AG04450 (cell line): Measurements from ENCODE around the gene TPO. TPM values are rescaled to one million over a fixed set of nuclear protein-coding genes. Genes with fewer than 3 reads are reported as not detected.

Experiments
- CTCF ChIA-PET: fragments of 300-600, 350-600 bp; formaldehyde crosslinking; extraction: SDS; loops from one replicate; lab custom pipeline; 2022; ENCODE audit warnings: antibody characterized with exemption, inconsistent platforms; lab: Charles Lee
- POLR2A ChIA-PET: fragments of 350-600 bp; formaldehyde crosslinking; extraction: SDS; loops from one replicate; lab custom pipeline; 2021; ENCODE audit warnings: antibody characterized with exemption, inconsistent platforms; lab: Yijun Ruan, JAX
- DNase-seq: peaks from one replicate; pipeline ENCODE4 v3.0.0-alpha.2; 2011; ENCODE audit warnings: low read depth, low spot score
- H3K27ac ChIP-seq: one replicate; pipeline ENCODE4 v1.5.1; 2012; ENCODE audit warnings: low read depth, low read length, control low read depth
- H3K27me3 ChIP-seq: one replicate; pipeline ENCODE4 v1.6.0; 2012; ENCODE audit warnings: low read length; ENCODE audit not compliant: control insufficient read depth, insufficient read depth
- H3K4me3 ChIP-seq: 2 replicates; pipeline ENCODE4 v1.5.1; 2011; ENCODE audit warnings: mild to moderate bottlenecking, low read depth, low read length, control low read depth
- H3K9me3 ChIP-seq: 2 replicates; pipeline ENCODE4 v1.5.1; 2012; ENCODE audit warnings: low read length; ENCODE audit not compliant: control insufficient read depth, insufficient read depth
- polyA plus RNA-seq: library from polyadenylated mRNA; depleted of rRNA; stranded (reverse); fragments of >200 nt; gene quantifications from 2 replicates; pipeline ENCODE4 v1.2.3, GENCODE V29; 2011
- TF ChIP-seq, protein P1 (sequence below): IDR thresholded peaks from 2 replicates; pipeline ENCODE4 v1.5.1; 2011; ENCODE audit warnings: low read depth, low read length, control low read depth, inconsistent platforms

The TPO gene
- polyA plus RNA-seq, 1 experiment: not detected

DNA sequence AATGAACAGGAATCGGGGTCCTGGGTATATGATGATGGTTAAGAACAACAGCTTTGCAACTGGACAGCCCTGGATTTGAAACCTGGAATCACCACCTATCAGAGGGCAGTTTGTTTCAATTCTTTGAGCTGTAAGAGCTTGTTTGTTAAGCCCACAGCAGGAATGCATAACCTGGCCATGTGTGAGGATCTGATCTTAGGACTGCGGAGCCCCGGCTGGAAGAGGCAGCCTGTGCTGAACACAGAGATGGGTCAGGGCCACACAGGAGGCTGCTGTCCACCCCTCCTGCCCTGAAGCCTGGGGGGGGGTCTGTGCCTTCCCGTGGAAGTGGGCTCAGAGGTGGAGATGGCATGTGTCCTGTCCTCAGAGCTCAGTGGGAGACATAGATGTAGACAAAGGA is 24.3 kb downstream of the TPO start:
- H3K4me3 ChIP-seq: no peak overlapping the region
- CTCF ChIA-PET: no interaction called here
- POLR2A ChIA-PET: no interaction called here
- H3K27ac ChIP-seq: no peak overlapping the region
- TF ChIP-seq, protein P1, sequence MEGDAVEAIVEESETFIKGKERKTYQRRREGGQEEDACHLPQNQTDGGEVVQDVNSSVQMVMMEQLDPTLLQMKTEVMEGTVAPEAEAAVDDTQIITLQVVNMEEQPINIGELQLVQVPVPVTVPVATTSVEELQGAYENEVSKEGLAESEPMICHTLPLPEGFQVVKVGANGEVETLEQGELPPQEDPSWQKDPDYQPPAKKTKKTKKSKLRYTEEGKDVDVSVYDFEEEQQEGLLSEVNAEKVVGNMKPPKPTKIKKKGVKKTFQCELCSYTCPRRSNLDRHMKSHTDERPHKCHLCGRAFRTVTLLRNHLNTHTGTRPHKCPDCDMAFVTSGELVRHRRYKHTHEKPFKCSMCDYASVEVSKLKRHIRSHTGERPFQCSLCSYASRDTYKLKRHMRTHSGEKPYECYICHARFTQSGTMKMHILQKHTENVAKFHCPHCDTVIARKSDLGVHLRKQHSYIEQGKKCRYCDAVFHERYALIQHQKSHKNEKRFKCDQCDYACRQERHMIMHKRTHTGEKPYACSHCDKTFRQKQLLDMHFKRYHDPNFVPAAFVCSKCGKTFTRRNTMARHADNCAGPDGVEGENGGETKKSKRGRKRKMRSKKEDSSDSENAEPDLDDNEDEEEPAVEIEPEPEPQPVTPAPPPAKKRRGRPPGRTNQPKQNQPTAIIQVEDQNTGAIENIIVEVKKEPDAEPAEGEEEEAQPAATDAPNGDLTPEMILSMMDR: no peak
- no peaks in the 10 kb centered on the region for H3K27me3 ChIP-seq
- no peak for DNase-seq
- H3K9me3 ChIP-seq: peaks cover 19% of the 10 kb centered on the region

DNA sequence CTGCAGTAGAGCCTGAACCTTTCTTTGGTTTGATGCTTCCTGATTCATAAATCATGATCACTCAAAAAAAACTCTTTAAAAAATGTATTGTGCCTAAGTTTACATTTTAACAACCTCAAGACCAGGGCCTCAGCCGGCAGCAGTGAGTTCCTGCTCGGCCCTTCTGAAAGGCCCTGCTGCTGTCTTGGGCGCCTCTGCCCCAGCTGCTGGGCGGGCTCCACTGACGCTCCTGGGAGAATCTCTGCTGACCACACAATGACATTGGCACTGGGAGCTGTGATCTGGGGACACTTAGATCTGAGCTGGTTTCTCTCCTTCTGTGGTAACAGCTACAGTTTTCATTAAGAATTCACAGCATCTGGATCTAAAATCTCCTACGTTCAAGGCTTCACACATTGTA is 25.7 kb downstream of the TPO start:
- no peak for DNase-seq
- H3K27me3 ChIP-seq: no peaks in the 10 kb centered on the region
- TF ChIP-seq, protein P1: no peak
- POLR2A ChIA-PET: no interaction called here
- H3K4me3 ChIP-seq: no peak overlapping the region
- H3K9me3 ChIP-seq: peaks cover 16% of the 10 kb centered on the region
- no peak overlapping the region for H3K27ac ChIP-seq
- CTCF ChIA-PET: no interaction called here

GRCh38 chr2:1440581-1440980 is 27.3 kb downstream of the TPO start:
- ChIA-PET POLR2A (no interaction called here), CTCF (no interaction called here)
- DNase-seq: no peak
- peaks cover 16% of the 10 kb centered on the region for H3K9me3 ChIP-seq
- no peaks in the 10 kb centered on the region for H3K27me3 ChIP-seq
- no peak overlapping the region for H3K4me3 ChIP-seq
- H3K27ac ChIP-seq: no peak overlapping the region
- TF ChIP-seq, protein P1: no peak

GRCh38 chr2:1446301-1446700 is 33.0 kb downstream of the TPO start:
- Histone ChIP-seq H3K9me3 (peaks cover 12% of the 10 kb centered on the region), H3K4me3 (no peak overlapping the region), H3K27ac (no peak overlapping the region), H3K27me3 (no peaks in the 10 kb centered on the region)
- ChIA-PET CTCF (no interaction called here), POLR2A (no interaction called here)
- TF ChIP-seq, protein P1: no peak
- no peak for DNase-seq

GRCh38 chr2:1448009-1448408 is 34.7 kb downstream of the TPO start:
- POLR2A ChIA-PET: no interaction called here

More at GRCh38 chr2:1448009-1448408, 34.7 kb downstream of the TPO start:
- DNase-seq: no peak
- CTCF ChIA-PET: no interaction called here
- H3K4me3 ChIP-seq: no peak overlapping the region
- TF ChIP-seq, protein P1: no peak
- peaks cover 12% of the 10 kb centered on the region for H3K9me3 ChIP-seq
- H3K27ac ChIP-seq: no peak overlapping the region
- no peaks in the 10 kb centered on the region for H3K27me3 ChIP-seq
